GM19043 (cell line): ENCODE data around the gene ARHGEF40.

ENCODE experiments used
- ATAC-seq: cut with Tn5 transposase; IDR thresholded peaks from one replicate; pipeline ENCODE4 v1.9.1; 2021; ENCODE audit warnings: low read depth; ENCODE audit not compliant: unreplicated experiment

Gene ARHGEF40

GRCh38 chr14:21109377-21110138 lies 39.5 kb downstream of the ARHGEF40 start:
- no peak for ATAC-seq

GRCh38 chr14:21112255-21112654 lies 42.2 kb downstream of the ARHGEF40 start:
- no peak for ATAC-seq

- ATAC-seq: no peak
Observed at GRCh38 chr14:21113369-21113768, 43.3 kb downstream of the ARHGEF40 start.

GRCh38 chr14:21118933-21119332 lies 48.8 kb downstream of the ARHGEF40 start:
- ATAC-seq: no peak

GRCh38 chr14:21120686-21121085 lies 50.6 kb downstream of the ARHGEF40 start:
- ATAC-seq: no peak

GRCh38 chr14:21121122-21121521 lies 51.0 kb downstream of the ARHGEF40 start:
- ATAC-seq: no peak

GRCh38 chr14:21123429-21123828 lies 53.3 kb downstream of the ARHGEF40 start:
- ATAC-seq: no peak

DNA sequence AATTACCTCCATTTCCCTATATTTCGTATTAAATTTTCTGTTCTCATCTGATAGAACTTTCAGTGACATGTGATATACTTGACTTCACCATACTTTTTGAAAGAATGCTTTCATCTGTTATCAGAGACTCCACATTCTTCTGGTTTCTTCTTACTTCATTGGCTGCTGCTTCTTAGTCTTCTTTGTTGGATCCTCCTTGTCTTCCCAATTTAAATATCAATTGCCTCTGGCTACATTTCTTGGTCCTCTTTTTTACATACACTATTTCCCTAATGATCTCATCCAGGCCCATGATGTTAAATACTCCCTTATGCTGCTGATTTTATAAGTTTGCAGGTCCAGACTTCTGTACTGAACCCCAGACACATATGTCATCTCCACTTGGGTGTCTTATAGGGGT lies 63.8 kb downstream of the ARHGEF40 start:
- ATAC-seq: no peak

GRCh38 chr14:21136024-21136423 lies 65.9 kb downstream of the ARHGEF40 start:
- ATAC-seq: no peak
